Muscle layer of duodenum (tissue), 2 donors: ENCODE measurements around the gene SAFB.

ENCODE experiments used
- H3K27ac ChIP-seq: one replicate; pipeline ENCODE4 v1.7.0; 2013; ENCODE audit warnings: mild to moderate bottlenecking, low read length
- H3K27me3 ChIP-seq: one replicate; pipeline ENCODE4 v1.7.0; 2013; ENCODE audit warnings: low read depth, mild to moderate bottlenecking, control low read depth, low read length
- H3K36me3 ChIP-seq, 2 donors: one replicate each; pipeline ENCODE4 v1.7.0; 2013; ENCODE audit warnings: low read length in 2 of 2, control low read depth in 1 of 2, mild to moderate bottlenecking in 1 of 2; ENCODE audit not compliant: insufficient read depth in 2 of 2, control insufficient read depth in 1 of 2
- H3K4me1 ChIP-seq, 2 donors: one replicate each; pipeline ENCODE4 v1.7.0; 2013; ENCODE audit warnings: low read length in 2 of 2, mild to moderate bottlenecking in 2 of 2, control low read depth in 1 of 2, moderate library complexity in 1 of 2; ENCODE audit not compliant: insufficient read depth in 2 of 2, control insufficient read depth in 1 of 2
- H3K4me3 ChIP-seq, 2 donors: one replicate each; pipeline ENCODE4 v1.7.0; 2013; ENCODE audit warnings: low read length in 2 of 2, low read depth in 1 of 2, mild to moderate bottlenecking in 1 of 2
- H3K9me3 ChIP-seq, 2 donors: one replicate each; pipeline ENCODE4 v1.7.0; 2013; ENCODE audit warnings: low read length in 2 of 2, control low read depth in 1 of 2, mild to moderate bottlenecking in 1 of 2; ENCODE audit not compliant: control insufficient read depth in 1 of 2
- donor health status: healthy.

The SAFB gene

DNA sequence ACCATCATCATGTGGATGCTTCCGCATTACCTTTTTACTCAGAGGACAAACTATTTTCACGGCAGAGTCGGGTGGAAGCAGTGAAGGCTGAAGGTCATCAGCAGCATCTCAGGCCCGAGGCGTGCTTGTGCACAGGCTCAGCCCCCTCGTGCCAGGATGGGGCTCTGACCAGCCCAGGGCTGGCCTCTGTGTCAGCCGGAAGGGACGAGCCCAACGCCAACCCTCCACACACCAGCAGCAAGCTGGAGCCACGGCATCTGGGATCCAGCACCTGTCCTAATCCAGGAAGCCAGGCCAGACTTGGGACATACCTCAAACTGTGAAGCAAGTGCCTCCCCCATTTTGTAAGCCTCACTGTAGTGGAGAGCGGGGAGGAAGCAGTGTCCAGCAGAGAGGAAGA, 46.3 kb downstream of the SAFB start:
- peaks cover 34 to 54% of the 10 kb centered on the region in 2 donors for H3K36me3 ChIP-seq
- H3K4me1 ChIP-seq = no peaks in the 10 kb centered on the region
- H3K27me3 ChIP-seq = no peaks in the 10 kb centered on the region
- no peak overlapping the region for H3K27ac ChIP-seq
- no peak overlapping the region for H3K4me3 ChIP-seq
- no peaks in the 10 kb centered on the region for H3K9me3 ChIP-seq

GRCh38 chr19:5671600-5671999, 48.7 kb downstream of the SAFB start:
- Histone ChIP-seq H3K4me1 (no peaks in the 10 kb centered on the region), H3K36me3 (peaks cover 12 to 30% of the 10 kb centered on the region in 2 donors), H3K9me3 (no peaks in the 10 kb centered on the region), H3K4me3 (no peak overlapping the region), H3K27ac (no peak overlapping the region), H3K27me3 (no peaks in the 10 kb centered on the region)

- Histone ChIP-seq H3K27ac (no peak overlapping the region), H3K4me3 (no peak overlapping the region), H3K27me3 (no peaks in the 10 kb centered on the region), H3K36me3 (peaks cover 1 to 18% of the 10 kb centered on the region in 2 donors), H3K4me1 (no peaks in the 10 kb centered on the region), H3K9me3 (no peaks in the 10 kb centered on the region)
Measured at GRCh38 chr19:5672708-5673459, 50.0 kb downstream of the SAFB start.

- H3K27me3 ChIP-seq = no peaks in the 10 kb centered on the region
- H3K9me3 ChIP-seq = no peaks in the 10 kb centered on the region
- H3K4me3 ChIP-seq = no peak overlapping the region
- peaks cover 0 to 12% of the 10 kb centered on the region in 2 donors for H3K36me3 ChIP-seq
- H3K27ac ChIP-seq = no peak overlapping the region
- no peaks in the 10 kb centered on the region for H3K4me1 ChIP-seq
Measured at GRCh38 chr19:5673752-5674151, 50.9 kb downstream of the SAFB start.

DNA sequence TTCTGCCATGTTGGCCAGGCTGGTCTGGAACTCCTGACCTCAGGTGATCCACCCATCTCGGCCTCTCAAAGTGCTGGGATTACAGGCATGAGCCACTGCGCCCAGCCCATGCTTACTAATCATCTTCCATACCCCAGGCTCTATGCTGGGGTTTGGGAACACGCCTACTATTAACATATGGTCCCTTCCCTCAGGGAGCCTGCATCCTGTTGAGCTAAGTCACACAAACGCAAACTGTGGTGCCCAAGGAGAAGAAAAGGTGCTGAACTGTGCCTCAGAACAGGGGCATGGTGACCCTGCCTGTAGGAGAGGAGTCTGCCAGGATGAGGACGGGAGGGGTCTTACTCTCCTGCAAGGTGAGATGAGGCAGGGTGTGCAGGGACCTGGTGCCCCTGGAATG, 51.8 kb downstream of the SAFB start:
- Histone ChIP-seq H3K9me3 (no peaks in the 10 kb centered on the region), H3K27ac (no peak overlapping the region), H3K36me3 (peaks cover 0 to 3% of the 10 kb centered on the region in 2 donors), H3K4me1 (peaks cover 6 to 9% of the 10 kb centered on the region in 2 donors), H3K4me3 (no peak overlapping the region), H3K27me3 (no peaks in the 10 kb centered on the region)

GRCh38 chr19:5676105-5676771, 53.4 kb downstream of the SAFB start:
- Histone ChIP-seq H3K27ac (no peak overlapping the region), H3K4me3 (no peak overlapping the region), H3K36me3 (no peaks in the 10 kb centered on the region)

DNA sequence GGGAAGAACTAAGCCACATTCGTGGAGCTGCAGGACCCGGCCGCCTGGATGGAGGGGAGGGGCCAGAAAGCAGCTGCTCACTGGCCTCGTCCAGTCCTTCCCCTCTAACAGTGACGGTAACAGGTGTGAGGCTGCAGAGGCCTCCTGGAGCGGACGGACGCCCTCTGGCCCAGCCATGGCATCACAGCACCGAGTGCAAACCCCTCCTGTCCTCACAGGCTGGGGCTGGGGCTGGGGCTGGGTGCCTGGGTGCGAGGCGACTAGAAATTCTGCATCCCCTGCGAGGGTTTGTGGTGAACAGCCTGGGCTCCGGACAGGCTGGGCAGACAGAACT, 53.9 kb downstream of the SAFB start:
- Histone ChIP-seq H3K27me3 (no peaks in the 10 kb centered on the region), H3K4me3 (no peak overlapping the region), H3K9me3 (no peaks in the 10 kb centered on the region), H3K27ac (no peak overlapping the region), H3K36me3 (no peaks in the 10 kb centered on the region), H3K4me1 (peaks cover 6 to 19% of the 10 kb centered on the region in 2 donors)

More at GRCh38 chr19:5676105-5676771, 53.4 kb downstream of the SAFB start:
- H3K4me1 ChIP-seq = peaks cover 6 to 14% of the 10 kb centered on the region in 2 donors
- H3K27me3 ChIP-seq = no peaks in the 10 kb centered on the region
- H3K9me3 ChIP-seq = no peaks in the 10 kb centered on the region

DNA sequence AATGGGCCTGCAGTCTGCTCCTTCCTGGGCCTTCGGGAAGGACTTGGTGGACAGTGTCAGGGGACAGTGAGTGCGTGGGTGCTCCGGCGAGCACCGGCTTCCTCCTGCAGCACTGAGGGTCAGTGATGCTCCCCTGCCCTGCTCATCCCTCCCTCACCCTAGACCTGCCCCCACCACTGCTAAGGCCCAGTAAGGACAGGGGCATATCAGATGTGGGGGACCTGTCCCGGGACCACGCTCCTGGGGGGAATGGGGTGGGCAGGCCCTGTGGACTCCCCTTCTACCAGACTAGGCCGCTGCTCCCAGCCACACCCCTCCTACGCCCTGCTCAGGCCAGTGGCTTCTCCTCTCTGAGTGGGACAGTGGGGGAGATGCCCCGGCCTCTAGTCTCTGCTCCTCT, 54.3 kb downstream of the SAFB start:
- H3K27ac ChIP-seq = no peak overlapping the region
- H3K27me3 ChIP-seq = no peaks in the 10 kb centered on the region
- peaks cover 6 to 19% of the 10 kb centered on the region in 2 donors for H3K4me1 ChIP-seq
- no peak overlapping the region for H3K4me3 ChIP-seq
- H3K9me3 ChIP-seq = no peaks in the 10 kb centered on the region
- H3K36me3 ChIP-seq = no peaks in the 10 kb centered on the region

GRCh38 chr19:5677580-5677979, 54.7 kb downstream of the SAFB start:
- Histone ChIP-seq H3K36me3 (no peaks in the 10 kb centered on the region), H3K27me3 (no peaks in the 10 kb centered on the region), H3K27ac (no peak overlapping the region), H3K4me1 (peaks cover 6 to 19% of the 10 kb centered on the region in 2 donors), H3K9me3 (no peaks in the 10 kb centered on the region), H3K4me3 (no peak overlapping the region)

- H3K4me1 ChIP-seq = peaks cover 6 to 19% of the 10 kb centered on the region in 2 donors
- H3K27ac ChIP-seq = no peak overlapping the region
- H3K36me3 ChIP-seq = no peaks in the 10 kb centered on the region
- H3K4me3 ChIP-seq = no peak overlapping the region
- H3K9me3 ChIP-seq = no peaks in the 10 kb centered on the region
- no peaks in the 10 kb centered on the region for H3K27me3 ChIP-seq
Measured at GRCh38 chr19:5678071-5678718, 55.3 kb downstream of the SAFB start.

GRCh38 chr19:5679289-5680083, 56.6 kb downstream of the SAFB start:
- H3K36me3 ChIP-seq = no peaks in the 10 kb centered on the region
- H3K27me3 ChIP-seq = no peaks in the 10 kb centered on the region
- H3K9me3 ChIP-seq = no peaks in the 10 kb centered on the region
- H3K4me1 ChIP-seq = peaks cover 6 to 19% of the 10 kb centered on the region in 2 donors
- peak overlapping the region; percentile 91 for H3K27ac ChIP-seq
- peak overlapping the region; percentile 96 to 97 for H3K4me3 ChIP-seq
